Stimulated activated CD4-positive, alpha-beta T cell treated with anti-CD3 and anti-CD28 coated beads, Interleukin-15, amount 100 ng/mL, for 24 hours (primary cell): Measurements from ENCODE around the gene C1QA.
A peak's percentile ranks its signal among the peaks of the same experiment; 100 is the strongest.
"Not testable (repeated sequence)": the region's sequence is repeated elsewhere in the genome, so short reads cannot be mapped to it uniquely, and the experiment has no call there.

Source experiments
- DNase-seq: peaks from one replicate; pipeline ENCODE4 v3.0.0-alpha.2; 2020

The C1QA gene

GRCh38 chr1:22643381-22643780 is 7.0 kb downstream of the C1QA start, which contains the start of gene C1QC:
C1QC (plus strand) TSS chr1:22643633; CDS start chr1:22644024, 391 bp downstream.
- DNase-seq = no peak

GRCh38 chr1:22643928-22644327 is 7.5 kb downstream of the C1QA start:
- DNase-seq = no peak

DNA sequence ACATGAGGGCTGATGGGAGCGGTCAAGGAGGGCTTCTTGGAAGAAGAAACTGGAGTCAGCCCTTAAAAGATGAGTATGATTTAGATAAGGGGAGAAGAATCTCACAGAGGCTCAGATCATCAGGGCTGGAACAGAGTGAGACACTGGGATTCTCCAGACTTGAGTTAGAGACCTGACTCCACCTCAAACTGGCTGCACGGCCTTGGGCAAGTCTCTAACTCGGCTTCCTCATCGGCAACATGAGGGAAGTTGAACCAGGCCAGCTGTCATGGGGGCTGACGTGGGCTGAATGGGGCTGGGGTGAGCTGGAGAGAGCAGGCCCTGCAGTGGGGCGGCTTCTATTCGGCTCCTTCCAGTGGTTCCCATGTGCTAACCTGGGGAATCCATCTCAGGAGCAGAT is 9.5 kb downstream of the C1QA start:
- DNase-seq = no peak

GRCh38 chr1:22646384-22646783 is 10.0 kb downstream of the C1QA start:
- no peak for DNase-seq

DNA sequence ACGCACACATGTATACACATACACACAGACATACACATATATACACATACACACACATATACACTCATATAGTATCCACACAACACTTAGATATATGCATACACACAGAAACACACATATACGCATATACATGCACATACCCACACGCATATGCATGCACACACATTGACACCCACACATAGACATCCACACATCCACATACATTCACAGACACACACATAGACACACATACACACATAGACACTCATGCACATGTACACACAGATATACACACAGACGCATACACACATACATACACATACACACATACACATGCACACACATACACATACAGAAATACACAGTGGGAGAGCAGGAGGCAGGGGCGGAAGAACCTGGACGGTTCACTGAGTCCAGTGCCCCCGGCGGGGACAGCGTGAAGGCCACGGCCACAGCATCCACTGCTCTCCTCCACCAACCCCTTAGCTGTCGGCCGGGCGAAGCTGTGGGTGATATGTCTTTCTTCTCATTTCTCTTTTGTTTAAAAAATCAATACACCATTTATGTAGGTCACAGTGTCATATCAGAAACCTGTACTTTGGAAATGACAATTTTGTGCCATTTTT is 13.8 kb downstream of the C1QA start:
- no peak for DNase-seq

DNA sequence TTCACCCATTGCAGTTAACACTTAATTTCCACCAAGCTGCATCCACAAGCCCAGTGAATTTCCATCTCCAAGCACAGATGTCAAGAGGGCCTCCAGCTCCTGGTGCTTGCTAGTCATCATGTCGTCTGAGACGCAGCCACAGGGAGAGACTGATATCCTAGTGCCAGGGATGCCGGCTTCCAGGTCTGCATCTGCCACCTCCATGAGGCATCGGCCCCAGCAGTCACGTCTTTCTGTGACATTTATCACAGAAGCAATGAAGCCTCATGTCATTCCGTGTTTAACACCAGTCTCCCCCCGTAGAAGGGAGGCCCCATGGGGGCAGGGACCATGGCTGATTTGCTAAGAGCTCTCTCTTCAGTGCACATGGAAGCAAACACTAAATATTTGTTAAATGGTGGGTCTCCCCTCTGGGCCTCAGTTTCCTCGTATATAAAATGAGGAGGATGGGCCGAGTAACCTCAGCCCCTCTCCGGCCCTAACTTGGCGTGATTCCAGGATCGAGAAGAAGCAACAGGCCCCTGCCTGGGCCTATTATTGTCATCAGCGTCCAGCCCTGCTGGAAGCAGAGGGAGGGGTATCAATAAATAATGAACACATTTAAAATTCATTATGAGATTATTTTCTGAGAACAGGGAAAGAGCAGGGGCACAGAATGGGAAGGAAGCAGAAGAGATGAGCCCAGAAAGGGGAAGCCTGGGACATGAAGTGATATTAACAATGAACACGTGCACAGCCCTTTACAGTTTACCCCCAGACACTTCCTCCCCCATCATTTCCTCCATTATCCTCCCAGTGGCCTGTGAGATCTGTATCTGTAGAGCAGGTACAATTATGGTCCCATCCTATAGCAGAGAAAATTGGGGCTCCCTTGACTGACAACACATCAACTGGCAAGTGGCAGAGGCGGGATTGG is 15.8 kb downstream of the C1QA start:
- DNase-seq = no peak

DNA sequence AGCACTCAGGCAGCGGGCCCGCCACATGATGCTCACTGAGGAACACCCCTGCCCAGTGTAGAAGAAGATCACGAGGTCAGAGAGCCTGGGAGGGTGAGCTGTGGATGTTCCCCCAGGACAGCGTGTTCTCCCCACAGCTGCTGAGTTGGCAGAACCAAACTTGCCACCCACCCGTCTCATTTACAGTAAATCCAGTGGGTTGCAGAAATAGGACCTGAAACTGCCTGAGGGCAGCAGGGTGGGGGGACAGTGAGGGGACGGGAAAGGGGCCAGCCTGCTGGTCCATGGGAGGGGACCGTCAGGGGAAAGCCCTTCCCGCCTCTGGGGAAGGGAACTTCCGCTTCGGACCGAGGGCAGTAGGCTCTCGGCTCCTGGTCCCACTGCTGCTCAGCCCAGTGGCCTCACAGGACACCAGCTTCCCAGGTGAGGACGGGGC is 16.5 kb downstream of the C1QA start, which contains the start of gene C1QB:
C1QB (plus strand) TSS at position 356 of the 436 bp plus-strand sequence. CDS start 6,227 bp downstream, outside the sequence.
- DNase-seq = no peak

GRCh38 chr1:22654692-22655091 is 18.3 kb downstream of the C1QA start:
- DNase-seq = no peak

DNA sequence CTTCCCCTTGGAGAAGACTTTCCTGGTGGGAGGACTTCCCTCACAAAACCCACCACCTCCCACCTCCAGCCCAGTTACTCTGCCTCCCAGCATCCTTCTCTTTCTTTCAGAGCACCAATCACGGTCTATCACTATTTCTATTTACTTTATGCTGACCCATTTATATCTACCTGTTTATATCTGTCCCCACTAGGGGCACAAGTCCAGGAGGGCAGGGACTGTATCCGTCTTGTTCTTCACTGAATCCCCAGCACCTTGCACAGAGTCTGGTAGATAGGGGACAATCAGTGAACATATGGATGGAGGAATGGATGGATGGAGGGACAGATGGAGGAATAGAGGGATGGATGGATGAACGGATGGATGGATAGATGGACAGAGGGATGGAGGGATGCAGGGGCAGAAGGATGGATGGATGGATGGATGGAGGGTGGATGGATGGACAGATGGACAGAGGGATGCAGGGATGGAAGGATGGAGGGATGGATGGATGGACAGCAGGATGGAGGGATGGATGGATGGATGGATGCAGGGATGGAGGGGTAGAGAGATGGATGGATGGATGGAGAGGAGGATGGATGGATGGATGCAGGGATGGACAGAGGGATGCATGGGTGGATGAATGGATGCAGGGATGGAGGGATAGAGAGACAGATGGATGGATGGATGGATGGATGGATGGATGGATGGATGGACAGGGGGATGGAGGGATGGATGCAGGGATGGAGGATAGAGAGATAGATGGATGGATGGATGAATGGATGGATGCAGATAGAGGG is 22.1 kb downstream of the C1QA start:
- DNase-seq = no peak

GRCh38 chr1:22660716-22661241 is 24.4 kb downstream of the C1QA start:
- DNase-seq = no peak

DNA sequence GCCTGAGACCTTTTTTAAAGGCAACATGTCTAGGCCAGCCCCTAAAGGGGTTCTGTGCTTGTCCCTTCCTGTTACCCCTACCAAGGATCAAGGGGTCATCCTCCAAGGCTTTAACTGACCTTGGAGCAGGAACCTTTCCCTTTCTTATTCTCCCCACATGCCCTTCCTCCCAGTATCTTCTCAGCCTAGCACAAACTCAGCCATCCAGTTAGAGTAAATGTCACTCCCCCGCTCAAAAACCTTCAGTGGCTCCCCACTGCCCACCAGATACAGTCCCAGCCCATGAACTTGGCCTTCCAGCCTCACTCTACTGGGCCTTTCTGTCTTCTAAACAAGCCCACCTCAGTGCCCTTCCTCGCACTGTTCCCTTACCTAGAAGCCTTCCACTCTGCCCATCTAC is 25.5 kb downstream of the C1QA start:
- DNase-seq = no peak

GRCh38 chr1:22662318-22662717 is 25.9 kb downstream of the C1QA start:
- DNase-seq = no peak

GRCh38 chr1:22662986-22663408 is 26.6 kb downstream of the C1QA start:
- no peak for DNase-seq

DNA sequence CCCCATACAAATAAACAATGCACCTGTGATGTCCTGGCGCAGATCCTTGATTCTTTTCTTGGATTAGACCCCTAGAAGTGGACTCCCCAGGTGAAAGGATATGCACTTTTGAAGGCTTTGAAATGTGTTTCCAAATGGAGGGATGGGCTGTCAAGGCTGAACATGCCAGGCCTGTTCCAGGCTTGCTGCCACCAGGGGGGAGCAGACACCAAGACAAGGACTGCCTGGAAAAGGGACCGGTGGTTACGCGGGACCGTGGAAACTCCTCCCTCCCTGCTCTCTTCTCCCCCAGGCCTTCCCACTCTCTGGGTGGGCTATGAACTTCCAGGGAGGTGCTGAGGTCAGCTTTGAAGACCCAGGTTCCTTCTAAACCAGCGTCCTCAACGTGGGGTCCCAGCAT is 29.3 kb downstream of the C1QA start:
- no peak for DNase-seq

DNA sequence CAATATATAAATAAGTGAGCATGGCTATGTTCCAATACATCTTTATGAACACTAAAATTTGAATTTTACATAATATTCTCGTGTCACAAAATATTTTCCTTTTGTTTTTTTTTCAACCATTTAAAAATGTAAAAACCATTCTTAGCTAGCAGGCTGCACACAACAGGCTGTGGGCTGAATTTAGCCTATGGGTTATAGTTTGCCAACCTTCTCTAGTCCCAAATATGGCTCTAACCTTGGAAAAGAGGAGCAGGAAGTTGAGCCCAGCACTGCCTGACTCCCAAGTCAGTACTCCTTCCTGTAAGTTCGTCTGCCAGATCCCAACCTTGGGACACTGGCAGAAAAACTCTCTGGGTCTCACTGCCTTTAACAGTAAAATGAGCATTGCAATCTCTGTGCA is 30.0 kb downstream of the C1QA start:
- DNase-seq = no peak

DNA sequence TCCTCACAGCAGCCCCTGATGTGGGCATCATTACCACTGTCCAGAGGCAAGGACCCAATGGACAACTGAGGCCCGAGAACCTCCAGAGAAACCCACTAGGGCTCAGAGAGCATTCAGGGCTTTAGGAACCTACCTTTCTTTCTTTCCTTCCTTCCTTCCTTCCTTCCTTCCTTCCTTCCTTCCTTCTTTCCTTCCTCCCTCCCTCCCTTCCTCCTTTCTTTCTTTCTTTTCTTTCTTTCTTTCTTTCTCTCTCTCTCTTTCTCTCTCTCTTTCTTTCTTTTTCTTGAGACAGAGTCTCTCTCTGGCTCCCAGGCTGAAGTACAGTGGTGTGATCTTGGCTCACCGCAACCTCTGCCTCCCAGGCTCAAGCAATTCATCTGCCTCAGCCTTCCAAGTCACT is 32.4 kb downstream of the C1QA start:
- not testable (repeated sequence) for DNase-seq

DNA sequence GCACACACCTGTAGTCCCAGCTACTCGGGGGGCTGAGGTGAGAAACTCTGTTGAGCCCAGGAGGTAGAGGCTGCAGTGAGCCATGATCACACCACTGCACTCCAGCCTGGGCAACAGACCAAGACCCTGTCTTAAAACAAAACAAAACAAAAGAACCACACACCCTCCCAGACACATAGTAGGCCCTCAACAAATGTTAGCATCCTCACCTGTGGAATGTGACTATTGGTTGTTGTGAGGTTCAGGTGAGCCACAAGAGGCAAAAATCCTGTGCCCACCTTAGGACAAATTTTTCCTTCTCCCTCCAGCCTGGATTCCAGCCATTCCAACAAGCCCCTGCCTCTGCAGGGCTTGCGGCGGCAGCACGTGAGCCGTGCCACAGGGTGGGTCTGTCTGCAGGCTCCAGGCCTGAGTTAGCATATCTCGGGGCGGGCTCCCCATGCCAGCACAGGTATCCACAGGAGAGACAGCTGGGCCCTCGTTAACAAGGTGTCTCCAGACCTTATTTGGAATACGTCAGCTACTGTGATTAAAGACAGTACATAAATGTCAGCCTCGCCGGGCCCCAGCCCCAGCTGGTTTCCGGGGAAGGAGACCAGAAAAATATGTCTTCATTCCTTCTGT is 34.0 kb downstream of the C1QA start:
- DNase-seq = no peak

- no peak for DNase-seq
Measured at GRCh38 chr1:22671999-22672398, 35.6 kb downstream of the C1QA start.

DNA sequence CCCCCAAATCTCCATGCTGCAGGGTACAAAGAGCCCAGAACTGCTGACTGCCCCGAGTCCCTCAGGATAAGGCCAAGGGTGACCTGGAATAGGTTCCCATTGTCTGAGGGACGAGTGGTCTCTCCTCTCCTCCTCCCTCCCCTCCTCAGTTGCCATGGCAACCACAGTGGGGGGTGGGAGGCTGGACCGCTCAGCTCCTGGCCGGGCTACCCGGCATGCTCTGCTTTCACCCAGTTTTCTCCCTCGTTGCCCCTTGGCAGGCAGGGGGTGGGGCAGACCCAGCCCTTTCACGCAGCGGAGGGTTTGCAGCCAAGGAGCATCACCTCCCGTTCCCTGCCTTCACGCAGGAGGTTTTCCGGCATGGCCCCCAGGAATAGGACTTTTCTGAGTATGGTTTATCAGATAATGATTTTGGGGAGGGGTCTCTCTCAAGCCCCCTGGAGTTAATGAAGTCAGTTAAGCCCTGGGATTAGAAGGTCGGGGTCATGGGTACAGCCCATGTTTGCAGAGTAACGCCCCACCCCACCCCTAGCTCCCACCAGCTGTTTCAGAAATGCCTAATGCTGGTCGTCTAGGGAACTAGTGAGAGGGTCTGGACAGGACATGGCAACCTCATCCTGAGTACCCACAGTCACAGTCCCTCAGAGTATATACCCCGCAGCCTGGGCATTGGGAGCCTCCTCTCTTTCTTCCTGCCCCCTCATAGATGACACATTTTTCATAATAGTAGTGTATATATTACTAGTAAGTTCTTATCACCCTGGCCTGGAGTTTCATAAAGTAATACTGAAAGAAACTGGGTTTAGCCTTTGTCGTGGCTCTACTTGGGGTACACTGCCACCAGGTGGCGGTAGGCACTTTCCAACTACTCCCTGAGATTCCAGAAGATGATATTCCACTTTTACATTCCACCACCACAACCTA is 37.3 kb downstream of the C1QA start:
- peak; percentile 61 for DNase-seq

GRCh38 chr1:22674410-22674749 is 38.0 kb downstream of the C1QA start:
- no peak for DNase-seq

GRCh38 chr1:22676151-22676550 is 39.7 kb downstream of the C1QA start:
- DNase-seq = not testable (repeated sequence)
